ENCODE data around the gene LRIG1. TPM values are rescaled to one million over a fixed set of nuclear protein-coding genes. Genes with fewer than 3 reads are reported as not detected.

The LRIG1 gene
- total RNA-seq, 1 donor from 2014 or later: 10.9 TPM

DNA sequence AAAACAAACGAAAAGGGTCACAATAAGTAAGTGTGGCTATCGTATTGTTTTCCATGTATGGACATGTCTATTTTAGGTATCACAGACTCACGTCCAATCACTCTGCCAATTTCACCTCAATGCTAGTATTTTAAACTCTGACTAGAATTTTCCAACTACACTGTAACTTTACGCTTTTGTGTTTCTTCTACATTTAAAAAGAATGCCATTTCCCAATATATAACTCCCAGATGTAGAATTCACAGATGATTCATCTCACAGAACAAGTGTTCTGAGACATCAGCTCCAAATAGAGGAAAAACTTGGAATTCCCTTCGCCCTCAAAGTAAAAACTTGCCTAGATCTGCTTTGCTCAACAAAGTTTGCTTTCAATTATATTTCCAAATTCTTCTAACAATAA lies 14.2 kb downstream of the LRIG1 start:
- ATAC-seq: no peak

DNA sequence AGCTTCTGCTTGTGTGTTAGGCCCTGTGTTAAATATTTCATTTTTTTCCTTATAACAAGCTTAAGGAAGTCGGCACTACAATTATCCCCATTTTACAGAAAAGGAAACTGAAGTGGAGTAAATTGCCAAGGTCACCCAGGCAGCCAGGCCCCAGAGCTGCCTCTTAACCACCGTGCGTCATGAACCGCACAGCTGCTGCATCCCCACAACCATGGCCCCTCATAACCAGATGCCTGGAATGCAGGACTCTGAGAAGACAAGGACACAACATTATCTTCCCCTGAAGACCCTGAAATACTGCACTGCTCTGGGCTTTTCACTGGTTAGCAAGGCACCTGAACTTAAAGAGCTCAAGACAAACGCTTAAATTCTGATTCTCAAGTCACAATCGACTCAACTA lies 14.6 kb downstream of the LRIG1 start:
- no peak for ATAC-seq

DNA sequence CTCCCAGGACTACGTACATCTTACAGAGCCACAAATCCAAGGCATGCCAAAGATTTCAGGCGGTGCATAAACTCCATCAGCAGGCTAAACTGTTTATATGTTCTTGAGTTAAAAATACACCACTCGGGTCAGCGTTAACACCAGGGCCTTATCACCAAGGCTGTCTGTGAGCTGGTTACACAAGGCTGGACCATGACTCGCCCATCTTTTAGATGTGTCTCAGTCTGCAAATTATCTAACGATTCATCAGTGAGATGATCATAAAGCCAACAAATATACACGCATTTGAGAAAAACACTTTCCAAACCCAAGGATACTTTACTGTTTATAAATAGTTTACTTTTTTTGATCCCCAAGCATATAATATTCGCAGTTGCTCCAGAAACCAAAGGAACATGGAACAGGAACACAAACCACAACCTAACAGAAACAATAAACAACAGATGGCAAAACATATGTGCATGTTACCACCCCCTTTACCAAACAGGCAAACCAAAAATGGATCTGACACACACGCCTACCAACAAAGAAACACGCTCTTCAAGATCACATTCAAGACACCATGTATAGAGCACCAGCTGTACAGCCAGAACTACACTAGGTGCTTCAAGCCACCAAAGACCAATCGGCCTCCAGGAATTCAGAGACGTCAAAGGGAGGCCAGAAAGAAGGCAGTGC lies 15.4 kb downstream of the LRIG1 start:
- ATAC-seq: no peak

DNA sequence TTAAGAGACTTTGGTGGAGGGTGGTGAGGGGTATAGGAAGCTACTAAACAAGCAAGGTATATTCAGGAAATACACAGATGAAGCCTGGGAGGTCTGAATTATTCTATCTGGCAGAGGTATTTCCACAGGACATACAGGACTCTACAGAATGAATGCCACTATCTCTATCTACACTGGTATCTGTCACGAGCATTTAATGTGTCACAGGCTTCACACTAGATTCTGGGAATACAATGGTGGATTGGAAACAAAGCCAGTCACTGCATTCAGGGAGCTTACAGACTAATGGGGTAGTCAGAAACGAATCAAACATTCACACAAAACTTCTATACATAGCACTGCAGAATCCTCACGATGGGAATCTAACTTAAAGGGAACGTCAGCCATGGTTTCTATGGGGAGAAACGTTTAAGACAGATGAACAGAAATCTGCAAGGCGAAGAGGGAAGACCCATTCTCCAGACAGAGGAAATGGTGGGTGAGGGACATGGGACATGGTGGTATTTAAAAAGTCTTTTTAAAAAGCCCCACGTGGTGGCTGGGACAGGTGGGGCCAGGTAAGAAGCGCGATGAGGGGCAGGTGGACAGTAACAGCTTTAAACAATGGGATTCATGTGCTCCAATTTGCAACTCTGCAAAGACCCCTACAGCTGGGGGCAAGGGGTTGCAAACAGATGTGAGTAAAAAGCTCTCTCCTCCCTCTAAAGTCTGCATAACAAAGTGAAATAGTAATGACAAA lies 16.5 kb downstream of the LRIG1 start:
- ATAC-seq: no peak

DNA sequence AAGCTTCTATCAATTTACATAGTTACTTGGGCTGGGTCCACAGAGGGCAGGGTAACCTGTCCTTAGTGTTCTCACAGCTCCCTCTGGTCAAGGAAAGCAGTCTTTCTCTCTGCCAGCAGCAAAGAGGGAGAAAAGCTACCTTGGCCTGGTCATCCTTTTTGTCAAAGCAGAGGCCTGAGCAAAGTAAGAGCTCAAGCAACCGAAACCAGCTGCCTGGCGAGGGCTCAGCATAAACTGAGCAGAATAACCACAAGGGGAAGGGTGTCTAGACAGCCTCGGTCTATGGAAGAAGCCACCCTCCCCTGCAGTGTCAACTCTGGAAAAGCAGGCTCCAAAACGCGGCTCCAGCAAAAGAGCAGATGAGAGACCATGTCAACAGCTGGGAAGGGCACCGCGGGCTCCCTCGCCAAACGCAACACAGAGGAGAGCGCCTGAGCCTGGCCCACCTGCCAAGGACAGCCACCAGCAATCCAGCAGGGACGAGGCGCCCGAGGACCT lies 17.4 kb downstream of the LRIG1 start:
- no peak for ATAC-seq

DNA sequence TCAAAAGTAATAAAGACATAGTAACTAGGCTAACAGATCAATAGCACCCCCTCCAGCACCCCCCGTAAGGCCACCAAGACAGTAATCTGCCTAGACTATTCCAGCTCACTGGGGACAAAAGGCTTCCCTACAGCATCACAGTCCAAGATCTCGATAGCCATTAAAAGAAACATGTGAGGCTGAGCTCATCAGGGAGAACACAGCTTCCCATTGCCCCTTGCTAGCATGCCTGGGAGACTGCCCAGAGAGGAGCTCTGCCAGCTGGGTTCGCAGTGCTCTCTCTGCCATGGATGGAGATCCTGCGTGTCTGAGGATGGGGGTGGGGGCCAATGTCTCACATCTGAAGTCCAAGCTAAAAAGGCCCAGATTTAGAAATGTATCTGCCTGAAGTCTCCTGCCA lies 17.8 kb downstream of the LRIG1 start:
- no peak for ATAC-seq

DNA sequence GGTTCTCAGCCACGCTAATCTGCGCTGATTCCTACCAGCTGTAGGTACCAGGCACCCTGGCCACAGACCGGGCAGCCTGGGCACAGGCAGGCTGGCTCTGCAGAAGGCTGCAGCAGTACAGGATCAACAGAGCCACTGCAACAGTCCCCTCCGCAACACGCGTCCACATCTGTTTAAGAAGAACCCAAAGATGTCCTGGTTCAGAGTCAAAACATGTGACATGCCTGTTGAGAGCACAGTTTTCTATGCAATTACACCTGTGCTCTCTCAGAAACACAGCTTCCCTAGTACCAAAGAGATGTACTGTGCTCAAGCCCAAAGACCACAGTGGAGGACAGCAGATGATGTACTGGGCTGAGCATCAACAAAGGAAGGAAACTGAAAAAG lies 18.8 kb downstream of the LRIG1 start:
- no peak for ATAC-seq

DNA sequence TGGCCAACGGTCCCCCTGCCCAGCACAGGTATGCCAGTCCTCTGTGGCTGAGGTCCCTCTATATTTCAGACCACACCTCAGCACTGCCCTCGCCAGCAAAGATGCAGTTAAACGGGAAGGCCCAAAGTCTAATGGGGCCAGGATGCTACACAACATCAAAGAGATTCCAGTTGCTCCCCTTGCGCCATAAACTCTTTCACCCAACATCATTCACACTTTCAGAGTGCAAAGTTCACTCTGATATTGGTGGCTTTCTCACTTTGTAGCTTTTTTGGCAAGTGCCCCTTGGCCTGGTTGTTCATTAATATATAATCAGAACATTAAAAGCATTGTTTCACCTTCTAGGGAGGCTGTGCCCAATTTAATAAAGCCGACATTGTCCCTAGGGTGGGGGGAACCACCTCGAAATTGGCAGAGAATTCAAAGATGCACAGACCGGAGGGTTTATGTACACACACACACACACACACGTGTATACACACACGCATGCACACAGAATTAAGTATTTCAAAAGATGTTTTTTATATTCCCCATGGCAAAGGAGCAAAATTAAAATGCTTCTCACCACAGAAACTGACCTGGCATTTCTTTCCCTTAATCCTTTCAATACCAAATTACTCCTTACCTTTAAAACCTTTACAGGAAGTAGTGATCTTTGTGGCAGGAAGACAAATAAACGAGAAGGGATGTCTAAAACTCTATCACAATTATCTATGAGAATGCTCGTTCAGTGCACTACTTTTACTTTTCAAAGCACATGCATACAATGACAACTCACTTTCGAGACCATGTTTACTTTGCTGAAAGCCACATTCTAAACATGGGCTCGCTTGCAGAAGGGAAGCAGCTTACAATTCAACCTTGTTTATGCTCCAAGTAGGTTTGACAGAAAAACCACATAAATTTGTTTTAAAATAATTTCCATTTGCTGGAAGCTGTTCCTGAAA lies 19.5 kb downstream of the LRIG1 start:
- ATAC-seq: no peak

DNA sequence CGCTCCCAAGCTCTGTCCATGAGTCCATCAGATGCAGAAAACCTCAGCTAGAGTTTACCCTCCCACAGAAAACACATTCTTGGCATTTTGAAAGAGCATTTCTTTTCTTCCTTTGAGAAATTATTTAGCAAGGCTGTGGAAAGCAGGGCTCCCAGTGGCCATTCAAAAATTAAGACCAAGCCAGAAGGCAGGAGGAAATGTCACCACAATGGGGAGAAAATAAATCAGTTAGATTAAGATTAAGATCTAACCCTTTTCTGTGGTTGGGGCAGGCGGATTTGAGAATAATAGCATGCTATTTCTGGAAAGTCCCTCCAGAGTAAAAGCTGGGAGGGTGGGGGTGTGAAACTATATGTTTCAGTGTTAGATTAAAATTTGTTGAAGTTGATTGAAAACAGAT lies 20.2 kb downstream of the LRIG1 start:
- no peak for ATAC-seq

DNA sequence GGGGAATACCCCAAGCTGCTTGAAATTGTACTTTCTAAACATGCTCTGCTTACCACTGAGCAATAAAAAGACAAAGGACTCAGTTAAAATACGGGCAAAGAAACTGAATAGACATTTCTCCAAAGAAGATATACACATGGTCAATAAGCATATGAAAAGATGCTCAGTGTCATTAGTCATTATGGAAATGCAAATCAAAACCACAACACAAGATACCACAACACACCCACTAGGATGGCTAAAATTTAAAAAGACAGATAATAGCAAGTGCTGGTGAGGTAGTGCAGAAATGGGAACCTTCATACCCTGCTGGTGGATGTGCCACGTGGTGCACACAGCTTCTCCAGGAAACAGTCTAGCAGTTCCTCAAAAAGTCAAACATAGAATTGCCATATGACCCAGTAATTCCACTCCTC lies 21.3 kb downstream of the LRIG1 start:
- no peak for ATAC-seq

DNA sequence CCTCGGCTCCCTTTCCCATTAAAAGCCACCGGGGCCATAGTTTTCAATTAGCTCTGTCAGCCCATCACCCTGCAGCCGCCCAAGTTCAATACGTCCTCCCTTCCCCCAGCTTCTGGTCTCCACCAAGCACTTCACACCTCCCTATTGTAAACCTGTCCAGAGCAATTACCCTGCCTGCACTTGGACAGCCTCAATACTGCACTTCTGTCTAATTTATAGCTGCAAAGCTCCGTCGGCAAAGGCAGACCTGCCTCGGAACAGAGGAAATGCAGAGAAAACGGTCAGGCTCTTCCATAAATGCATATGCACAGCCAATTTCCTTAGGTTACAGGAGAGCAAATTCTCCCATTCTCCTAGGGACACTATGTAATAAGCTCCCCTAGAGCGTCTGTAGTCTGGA lies 21.9 kb downstream of the LRIG1 start:
- ATAC-seq: no peak

DNA sequence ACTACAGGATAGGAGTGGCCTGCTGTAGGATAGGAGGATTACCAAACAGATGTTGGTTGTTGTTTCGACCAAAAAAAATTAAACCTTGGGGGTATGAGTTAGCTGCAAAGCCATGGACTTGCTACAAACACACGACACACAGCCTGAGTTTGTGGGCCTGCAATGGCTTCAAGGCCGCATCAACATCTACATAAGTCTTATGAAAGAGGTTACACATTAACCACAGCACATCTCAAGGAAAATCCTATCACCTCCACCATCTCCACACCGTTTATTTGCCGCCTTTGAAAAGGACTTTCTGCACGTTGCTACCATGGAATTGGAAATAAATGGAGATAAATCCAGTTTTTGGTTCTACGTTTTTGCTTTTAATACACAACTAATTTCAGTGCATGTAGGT lies 23.0 kb downstream of the LRIG1 start:
- no peak for ATAC-seq

DNA sequence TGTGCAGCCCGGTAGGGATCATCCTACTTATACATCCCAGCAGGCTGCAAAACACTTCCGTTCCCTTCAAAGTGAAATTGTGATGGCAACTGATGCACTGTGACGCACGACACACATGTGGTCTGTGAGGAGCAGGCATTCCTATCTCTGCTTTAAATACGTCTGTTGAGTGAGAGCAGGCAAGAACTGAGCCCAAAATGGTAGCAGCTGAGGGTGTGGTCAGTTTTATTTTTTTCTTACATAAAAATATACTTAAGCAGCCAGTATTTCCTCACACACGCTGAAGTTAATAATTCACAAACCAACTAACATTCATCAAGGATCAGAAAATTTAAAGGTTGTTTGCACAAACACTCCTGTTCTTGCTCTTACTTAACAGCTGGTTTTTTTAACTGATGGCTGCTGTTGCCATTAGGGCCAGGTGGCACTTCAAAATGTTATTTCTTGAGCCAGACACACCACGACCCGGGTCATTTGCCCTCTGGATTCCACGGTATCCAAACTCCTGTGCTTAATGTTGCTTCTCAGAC lies 23.9 kb downstream of the LRIG1 start:
- no peak for ATAC-seq

DNA sequence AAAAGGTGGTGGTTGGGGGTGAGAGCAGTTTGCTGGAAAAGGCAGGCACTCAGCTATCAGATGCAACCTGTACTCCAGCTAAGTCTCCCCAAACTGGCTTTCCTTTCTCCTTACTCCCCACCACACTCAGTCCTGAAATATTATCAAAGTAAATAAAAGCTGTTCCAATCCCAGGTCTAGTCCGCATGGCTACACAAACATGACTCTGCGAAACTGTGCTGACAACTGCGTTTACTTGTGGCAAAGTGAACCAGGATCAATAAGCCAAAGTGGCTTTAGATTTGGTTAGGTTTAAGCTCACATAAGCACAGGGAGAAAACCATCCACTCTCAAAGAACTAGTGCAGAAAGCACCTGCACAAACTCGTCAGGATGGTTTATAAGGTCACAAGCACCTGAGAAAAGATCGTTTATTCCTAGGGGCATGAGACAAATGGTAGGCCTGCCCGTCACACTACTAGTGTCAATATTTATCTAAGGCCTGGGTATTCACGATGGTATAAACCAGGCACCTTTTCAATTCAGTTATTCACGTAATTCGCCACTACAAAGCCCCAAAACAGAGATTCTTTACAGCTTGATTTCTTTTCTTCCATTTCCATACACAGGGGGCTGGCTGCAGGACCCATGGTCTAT lies 25.3 kb downstream of the LRIG1 start:
- ATAC-seq: no peak

DNA sequence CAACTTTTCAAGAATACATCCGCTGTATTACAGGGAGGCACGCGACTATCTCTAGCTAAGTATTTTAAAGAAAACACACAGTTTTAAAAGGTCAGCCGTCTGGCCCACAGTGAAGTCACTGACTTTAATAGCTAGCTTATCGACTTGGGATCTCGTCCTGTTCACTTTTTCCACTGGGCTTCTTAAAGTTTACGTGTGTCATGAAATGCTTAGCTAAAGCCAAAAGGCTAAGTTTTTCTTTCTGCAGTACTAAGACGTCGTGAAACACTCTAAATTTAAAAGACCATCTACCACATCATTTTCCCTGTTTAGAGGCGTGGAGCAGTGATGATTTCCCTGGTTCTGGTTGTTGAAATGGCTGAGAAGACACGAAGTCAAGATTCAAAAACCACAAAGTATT lies 27.1 kb downstream of the LRIG1 start:
- no peak for ATAC-seq

DNA sequence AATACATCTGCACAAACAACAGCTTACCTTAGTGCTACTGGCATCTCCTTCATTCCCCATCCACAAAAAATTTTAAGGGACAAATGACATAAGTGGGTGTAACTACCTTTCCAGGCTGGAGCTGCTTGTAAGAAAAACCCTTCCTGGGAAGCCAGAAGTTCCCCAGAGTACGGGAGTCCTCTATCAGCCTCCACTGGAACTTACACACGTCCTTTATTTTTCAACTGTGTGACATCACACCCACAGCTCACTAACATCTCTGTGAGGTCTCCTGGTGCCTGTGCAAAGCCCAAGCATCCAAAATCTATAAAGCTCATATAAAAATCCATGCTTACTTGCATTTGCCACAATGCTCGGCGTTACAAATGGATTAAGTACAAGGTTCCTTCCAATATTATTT lies 27.6 kb downstream of the LRIG1 start:
- no peak for ATAC-seq

DNA sequence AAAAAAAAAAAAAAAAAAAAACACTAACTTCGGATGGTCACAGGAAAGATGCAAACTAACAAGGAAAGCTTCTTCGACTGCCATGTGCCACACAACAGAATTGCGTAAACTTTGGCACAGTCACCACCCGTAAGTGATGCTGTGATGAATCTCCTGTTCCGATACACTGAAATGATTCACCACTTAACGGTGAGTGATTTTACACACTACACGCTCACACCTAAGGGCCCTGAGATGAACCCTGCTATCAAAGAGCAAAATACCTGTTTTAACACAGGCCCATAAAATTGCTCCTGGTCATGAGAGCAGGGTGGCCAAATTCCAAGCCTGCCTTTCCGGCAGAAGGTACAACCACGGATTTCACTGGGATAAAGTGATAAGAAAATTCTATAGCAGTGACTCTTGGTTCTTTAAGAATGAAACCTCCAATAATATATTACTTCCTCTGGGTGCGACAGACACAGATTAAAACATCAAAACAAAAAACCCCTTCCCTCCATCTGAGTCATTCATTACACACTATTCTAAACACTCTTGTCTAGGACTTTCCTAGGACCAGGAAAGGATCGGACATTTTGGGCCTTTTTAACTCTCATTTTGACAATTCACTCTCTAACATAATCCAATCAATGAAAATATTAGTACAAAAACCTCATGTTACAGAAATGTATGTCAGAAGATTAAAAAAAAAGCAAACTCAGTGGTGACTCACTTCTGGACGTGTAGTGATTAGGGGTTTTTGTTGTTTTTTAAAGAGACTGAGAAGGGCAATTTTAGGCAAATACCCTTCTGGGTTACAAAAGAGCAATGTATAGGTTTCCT lies 28.3 kb downstream of the LRIG1 start:
- peak; percentile 93 for ATAC-seq

DNA sequence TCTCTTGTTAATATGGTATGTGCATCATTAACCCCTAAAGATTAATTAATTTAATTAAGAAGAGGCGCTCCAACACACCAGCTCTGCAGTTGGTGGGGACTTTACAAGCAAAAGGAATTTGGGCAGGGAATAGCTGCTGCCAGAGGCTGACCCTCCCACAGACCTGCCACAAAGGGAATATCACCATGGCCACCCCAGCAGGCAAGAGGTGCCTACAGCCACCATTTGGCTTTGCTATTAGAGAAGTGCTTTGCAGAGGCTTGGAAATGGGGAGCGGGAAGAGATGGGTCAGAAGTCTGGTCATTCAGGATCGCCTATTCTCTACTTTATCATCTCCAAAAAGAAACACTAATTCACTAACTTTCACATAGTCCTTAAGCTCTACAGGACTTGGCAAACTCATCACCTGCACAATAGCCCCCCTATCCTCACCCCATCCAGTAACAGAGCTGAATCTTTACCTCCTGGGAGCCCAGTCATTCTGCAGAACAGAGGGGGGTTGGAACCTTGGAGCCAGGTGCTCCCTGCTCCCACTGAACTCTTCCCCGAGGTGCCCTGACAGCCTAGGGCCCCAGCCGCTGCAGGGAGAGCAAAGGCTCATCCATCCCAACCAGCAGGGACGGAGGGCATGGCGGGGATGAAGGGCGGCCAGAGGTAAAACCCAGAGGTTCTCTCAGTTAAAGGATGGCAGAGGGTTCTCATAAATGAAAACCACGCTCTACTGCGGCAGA lies 29.7 kb downstream of the LRIG1 start:
- ATAC-seq: no peak

DNA sequence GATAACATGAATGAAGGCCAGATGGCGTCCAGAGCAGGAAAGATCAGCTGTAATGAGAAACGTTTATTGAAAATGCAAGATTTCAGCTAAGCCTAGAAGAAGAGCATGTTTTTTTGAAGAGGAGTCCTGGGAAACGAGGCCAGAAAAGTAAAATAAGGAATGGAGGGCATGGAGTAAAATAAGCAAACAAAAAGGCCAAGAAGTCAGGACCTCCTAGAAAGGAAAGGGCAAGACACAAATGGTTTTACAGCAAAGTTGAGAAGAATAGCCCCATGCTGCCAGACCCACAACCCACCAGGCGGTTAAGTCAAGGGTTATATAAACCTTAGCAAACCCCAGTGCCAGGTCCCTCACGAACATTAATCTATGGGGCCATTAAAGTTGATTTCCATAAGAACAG lies 30.5 kb downstream of the LRIG1 start:
- ATAC-seq: no peak

DNA sequence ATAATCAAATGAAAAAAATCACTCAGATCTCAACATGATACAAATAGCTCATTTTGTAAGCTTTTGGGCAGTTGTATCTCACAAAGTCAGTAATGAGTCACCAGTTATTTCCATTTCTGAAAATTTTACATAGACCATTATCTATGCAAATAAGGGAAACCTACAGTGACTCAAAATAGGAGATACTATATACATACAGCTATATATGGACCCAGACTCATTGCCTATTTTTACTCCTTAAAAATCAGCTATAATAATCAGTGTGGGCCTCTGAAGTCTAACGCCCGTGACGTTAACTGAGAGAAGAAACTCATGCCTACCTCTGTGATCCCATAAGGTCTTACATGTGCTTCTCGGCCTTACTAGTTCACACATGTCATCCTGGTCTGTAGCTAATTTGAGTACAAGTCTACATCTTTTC lies 31.6 kb downstream of the LRIG1 start:
- ATAC-seq: no peak
